Measurements from ENCODE around the gene CELF5.

GRCh38 chr19:3333020-3333583, 108.6 kb downstream of the CELF5 start:
- TF ChIP-seq, protein P1, sequence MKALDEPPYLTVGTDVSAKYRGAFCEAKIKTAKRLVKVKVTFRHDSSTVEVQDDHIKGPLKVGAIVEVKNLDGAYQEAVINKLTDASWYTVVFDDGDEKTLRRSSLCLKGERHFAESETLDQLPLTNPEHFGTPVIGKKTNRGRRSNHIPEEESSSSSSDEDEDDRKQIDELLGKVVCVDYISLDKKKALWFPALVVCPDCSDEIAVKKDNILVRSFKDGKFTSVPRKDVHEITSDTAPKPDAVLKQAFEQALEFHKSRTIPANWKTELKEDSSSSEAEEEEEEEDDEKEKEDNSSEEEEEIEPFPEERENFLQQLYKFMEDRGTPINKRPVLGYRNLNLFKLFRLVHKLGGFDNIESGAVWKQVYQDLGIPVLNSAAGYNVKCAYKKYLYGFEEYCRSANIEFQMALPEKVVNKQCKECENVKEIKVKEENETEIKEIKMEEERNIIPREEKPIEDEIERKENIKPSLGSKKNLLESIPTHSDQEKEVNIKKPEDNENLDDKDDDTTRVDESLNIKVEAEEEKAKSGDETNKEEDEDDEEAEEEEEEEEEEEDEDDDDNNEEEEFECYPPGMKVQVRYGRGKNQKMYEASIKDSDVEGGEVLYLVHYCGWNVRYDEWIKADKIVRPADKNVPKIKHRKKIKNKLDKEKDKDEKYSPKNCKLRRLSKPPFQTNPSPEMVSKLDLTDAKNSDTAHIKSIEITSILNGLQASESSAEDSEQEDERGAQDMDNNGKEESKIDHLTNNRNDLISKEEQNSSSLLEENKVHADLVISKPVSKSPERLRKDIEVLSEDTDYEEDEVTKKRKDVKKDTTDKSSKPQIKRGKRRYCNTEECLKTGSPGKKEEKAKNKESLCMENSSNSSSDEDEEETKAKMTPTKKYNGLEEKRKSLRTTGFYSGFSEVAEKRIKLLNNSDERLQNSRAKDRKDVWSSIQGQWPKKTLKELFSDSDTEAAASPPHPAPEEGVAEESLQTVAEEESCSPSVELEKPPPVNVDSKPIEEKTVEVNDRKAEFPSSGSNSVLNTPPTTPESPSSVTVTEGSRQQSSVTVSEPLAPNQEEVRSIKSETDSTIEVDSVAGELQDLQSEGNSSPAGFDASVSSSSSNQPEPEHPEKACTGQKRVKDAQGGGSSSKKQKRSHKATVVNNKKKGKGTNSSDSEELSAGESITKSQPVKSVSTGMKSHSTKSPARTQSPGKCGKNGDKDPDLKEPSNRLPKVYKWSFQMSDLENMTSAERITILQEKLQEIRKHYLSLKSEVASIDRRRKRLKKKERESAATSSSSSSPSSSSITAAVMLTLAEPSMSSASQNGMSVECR (CRISPR knock-in tag; IDR thresholded peaks at IDR 0.05; ENCODE audit: borderline replicate concordance), result no peak
- no peak for TF ChIP-seq NFYB (CRISPR knock-in tag; conservative IDR thresholded peaks at IDR 0.05; ENCODE audit: low read depth)
